Fibroblast of pulmonary artery (primary cell): Measurements from ENCODE around the gene CLEC2A.
"Not testable (repeated sequence)": the region's sequence is repeated elsewhere in the genome, so short reads cannot be mapped to it uniquely, and the experiment has no call there.

Experiments
- DNase-seq: peaks from one replicate; pipeline ENCODE4 v3.0.0-alpha.2; 2010; ENCODE audit warnings: low read depth
- H3K4me3 ChIP-seq: replicated peaks from 2 replicates; pipeline ENCODE4 v1.5.1; 2011; ENCODE audit warnings: low read depth, mild to moderate bottlenecking, control low read depth, low read length, moderate library complexity
- TF ChIP-seq, protein P1 (sequence below): IDR thresholded peaks from 2 replicates; pipeline ENCODE4 v1.5.1; 2011; ENCODE audit warnings: mild to moderate bottlenecking, control low read depth, low read length, inconsistent platforms; ENCODE audit errors: missing control alignments

The CLEC2A gene

DNA sequence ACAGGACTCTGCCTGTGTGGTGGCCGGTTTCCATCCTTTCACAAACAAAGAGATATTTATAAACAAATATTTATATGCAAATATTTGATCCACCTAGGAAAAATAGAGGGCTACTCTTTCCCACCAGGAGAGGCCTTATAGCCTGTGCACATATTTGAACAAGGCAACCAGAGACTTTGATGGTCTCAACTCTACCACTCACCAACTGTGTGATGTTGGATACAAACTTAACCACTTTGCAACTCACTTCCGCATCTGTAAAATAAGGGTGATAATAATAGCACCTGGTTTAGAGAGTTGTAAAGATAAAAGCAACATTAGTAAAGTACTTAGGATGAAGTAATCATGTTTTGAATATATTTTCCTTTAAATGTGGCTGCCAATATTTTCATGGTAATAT is 37.5 kb upstream of the CLEC2A start:
- DNase-seq: no peak
- no peak overlapping the region for H3K4me3 ChIP-seq
- TF ChIP-seq, protein P1, sequence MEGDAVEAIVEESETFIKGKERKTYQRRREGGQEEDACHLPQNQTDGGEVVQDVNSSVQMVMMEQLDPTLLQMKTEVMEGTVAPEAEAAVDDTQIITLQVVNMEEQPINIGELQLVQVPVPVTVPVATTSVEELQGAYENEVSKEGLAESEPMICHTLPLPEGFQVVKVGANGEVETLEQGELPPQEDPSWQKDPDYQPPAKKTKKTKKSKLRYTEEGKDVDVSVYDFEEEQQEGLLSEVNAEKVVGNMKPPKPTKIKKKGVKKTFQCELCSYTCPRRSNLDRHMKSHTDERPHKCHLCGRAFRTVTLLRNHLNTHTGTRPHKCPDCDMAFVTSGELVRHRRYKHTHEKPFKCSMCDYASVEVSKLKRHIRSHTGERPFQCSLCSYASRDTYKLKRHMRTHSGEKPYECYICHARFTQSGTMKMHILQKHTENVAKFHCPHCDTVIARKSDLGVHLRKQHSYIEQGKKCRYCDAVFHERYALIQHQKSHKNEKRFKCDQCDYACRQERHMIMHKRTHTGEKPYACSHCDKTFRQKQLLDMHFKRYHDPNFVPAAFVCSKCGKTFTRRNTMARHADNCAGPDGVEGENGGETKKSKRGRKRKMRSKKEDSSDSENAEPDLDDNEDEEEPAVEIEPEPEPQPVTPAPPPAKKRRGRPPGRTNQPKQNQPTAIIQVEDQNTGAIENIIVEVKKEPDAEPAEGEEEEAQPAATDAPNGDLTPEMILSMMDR: no peak

DNA sequence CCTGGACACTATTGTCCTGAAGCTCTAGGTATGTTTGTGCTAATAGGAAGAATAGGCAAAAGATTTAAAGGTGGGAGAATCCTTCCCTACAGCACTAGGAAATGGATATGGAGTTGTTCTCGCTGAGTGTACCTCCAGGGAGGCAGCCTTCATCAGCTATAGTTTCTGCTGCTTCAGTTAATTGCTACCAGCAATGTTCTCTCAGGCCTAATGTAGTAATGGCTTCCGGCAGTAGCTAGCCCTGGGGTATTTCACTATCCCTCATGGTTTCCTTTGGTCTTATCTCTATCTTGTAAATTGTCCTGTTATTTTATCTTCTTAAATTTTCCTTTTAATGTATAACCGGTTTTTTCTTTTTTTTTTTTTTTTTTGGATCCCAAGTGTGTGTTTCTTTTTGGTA is 29.7 kb upstream of the CLEC2A start:
- no peak overlapping the region for H3K4me3 ChIP-seq
- DNase-seq: no peak
- TF ChIP-seq, protein P1: no peak

DNA sequence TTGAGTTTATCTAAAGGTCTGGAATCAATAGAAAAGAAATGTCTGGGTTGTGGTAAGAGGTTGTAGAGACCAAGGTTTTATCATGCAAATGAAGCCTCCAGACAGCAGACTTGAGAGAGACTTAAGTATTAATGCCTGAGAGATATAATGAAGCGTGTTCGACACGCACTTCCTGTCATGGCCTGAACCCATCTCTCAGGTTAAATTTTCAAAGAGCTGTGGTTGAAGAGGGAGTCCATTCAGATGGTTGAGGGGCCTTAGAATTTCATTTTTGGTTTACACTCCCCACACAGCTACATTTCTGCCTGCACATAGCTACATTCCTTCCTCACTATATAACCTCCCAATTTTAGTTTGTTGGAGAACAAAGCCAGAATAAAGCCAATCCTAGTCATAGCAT is 28.9 kb upstream of the CLEC2A start:
- TF ChIP-seq, protein P1: no peak
- no peak for DNase-seq
- no peak overlapping the region for H3K4me3 ChIP-seq

DNA sequence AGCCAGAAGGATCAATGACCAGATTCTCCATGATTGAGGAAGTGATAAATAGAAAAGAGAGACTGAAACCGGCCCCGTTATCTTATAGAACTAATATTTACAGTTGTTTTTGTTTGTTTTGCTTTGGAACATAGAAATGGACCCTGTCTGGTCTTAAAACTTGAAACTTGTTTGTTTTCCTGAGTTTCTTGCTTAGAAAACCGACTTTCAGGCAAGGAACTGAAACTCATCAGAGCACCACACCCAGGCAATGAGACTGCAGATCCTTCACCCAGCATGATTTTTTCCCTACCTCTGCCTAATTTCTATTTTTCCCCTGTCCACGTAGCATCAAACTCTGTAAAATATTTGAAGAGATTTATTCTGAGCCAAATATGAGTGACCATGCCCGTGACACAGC is 28.4 kb upstream of the CLEC2A start:
- TF ChIP-seq, protein P1: no peak
- H3K4me3 ChIP-seq: no peak overlapping the region
- no peak for DNase-seq

DNA sequence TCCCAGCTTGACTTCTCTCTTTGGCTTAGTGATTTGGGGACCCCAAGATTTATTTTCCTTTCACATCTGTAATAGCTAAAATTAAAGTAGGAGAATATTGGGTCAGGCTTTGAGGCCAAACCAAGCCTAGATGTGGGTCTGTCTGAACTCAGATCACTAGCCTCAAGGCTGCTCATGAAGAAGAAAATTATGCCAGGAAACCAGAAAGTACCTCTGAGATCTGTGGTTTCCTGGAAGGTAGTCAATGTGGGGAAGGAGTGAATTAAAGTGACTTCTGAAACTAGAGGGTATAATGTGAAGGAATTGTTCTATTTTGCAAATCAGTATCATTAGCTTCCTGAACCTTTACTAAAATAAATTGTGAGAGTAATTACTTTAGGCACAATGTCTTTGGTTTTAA is 25.7 kb upstream of the CLEC2A start:
- TF ChIP-seq, protein P1: no peak
- no peak for DNase-seq
- no peak overlapping the region for H3K4me3 ChIP-seq

DNA sequence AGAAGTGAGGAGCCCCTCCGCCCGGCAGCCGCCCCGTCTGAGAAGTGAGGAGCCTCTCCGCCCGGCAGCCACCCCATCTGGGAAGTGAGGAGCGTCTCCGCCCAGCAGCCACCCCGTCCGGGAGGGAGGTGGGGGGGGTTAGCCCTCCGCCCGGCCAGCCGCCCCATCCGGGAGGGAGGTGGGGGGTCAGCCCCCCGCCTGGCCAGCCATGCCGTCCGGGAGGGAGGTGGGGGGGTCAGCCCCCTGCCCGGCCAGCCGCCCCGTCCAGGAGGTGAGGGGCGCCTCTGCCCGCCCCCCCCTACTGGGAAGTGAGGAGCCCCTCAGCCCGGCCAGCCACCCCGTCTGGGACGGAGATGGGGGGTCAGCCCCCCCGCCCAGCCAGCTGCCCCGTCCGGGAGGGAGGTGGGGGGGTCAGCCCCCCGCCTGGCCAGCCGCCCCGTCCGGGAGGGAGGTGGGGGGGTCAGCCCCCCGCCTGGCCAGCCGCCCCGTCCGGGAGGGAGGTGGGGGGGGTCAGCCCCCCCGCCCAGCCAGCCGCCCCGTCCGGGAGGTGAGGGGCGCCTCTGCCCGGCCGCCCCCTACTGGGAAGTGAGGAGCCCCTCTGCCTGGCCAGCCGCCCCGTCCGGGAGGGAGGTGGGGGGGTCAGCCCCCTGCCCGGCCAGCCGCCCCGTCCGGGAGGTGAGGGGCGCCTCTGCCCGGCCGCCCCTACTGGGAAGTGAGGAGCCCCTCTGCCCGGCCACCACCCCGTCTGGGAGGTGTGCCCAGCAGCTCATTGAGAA is 21.0 kb upstream of the CLEC2A start:
- not testable (repeated sequence) for H3K4me3 ChIP-seq, DNase-seq

DNA sequence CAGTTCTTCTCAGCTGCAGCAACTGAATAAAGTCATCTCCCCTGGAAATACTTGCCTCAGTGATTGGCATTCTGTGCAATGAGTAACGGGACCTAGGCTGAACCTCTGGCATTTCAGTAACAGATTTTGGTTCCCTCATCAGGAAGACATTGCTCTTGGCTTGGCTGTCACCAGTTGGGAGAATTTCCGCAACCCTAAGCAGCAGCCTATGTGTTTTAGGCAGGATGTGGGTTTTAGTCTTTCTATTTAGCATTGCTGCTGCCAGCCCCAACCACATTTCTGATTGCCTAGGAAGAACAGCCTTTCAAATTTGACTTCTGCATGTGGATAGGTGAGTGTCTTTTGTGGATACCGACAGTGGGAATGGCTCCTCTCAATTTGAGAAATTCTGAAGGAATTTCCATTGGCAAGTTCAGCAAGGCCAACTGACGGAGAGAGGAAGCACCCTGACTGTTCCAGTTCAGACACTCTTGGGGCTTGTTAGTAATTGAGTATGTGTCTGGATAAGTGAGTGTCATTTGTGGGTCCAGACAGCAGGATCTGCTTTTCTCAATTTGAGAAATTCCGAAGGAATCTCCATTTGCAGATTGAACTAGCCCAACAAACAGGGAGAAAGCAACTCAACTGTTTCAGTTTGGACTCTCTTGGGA is 19.0 kb upstream of the CLEC2A start:
- DNase-seq: no peak
- H3K4me3 ChIP-seq: no peak overlapping the region
- TF ChIP-seq, protein P1: no peak
